CD14-positive monocyte (primary cell): Measurements from ENCODE around the gene EVL. TPM values are rescaled to one million over a fixed set of nuclear protein-coding genes. Genes with fewer than 3 reads are reported as not detected.
A peak's percentile ranks its signal among the peaks of the same experiment; 100 is the strongest.

ENCODE experiments used
- DNase-seq, 3 donors: peaks; one replicate each; pipeline ENCODE4 v3.0.0-alpha.2; 2011 to 2022
- H2AFZ ChIP-seq: 2 replicates; pipeline ENCODE4 v1.6.0; 2012; ENCODE audit warnings: mild to moderate bottlenecking, low read depth, low read length, inconsistent platforms; ENCODE audit not compliant: insufficient read depth, poor library complexity, severe bottlenecking
- H3K27ac ChIP-seq, 2 donors: 1 replicate in 1 of 2; 2 replicates in 1 of 2; pipeline ENCODE4 v1.5.1; 2012 to 2013; ENCODE audit warnings: low read length in 2 of 2, control low read depth in 1 of 2, inconsistent platforms in 1 of 2, low read depth in 1 of 2, mild to moderate bottlenecking in 1 of 2
- H3K27me3 ChIP-seq, 2 donors: one replicate each; pipeline versions ENCODE4 v1.6.0 to v1.6.1; 2011 to 2013; ENCODE audit warnings: low read length in 2 of 2; ENCODE audit not compliant: control insufficient read depth in 2 of 2, insufficient read depth in 2 of 2
- H3K36me3 ChIP-seq, 2 donors: replicated peaks in 1 of 2; 1 replicate in 1 of 2; 2 replicates in 1 of 2; pipeline versions ENCODE4 v1.5.1 to v1.6.1; 2012 to 2013; ENCODE audit warnings: low read length in 2 of 2, control low read depth in 1 of 2, inconsistent platforms in 1 of 2, mild to moderate bottlenecking in 1 of 2; ENCODE audit not compliant: insufficient read depth in 2 of 2, control insufficient read depth in 1 of 2
- H3K4me1 ChIP-seq, 2 donors: 1 replicate in 1 of 2; 2 replicates in 1 of 2; pipeline versions ENCODE4 v1.5.1 to v1.6.1; 2012 to 2013; ENCODE audit warnings: low read length in 2 of 2, control low read depth in 1 of 2, inconsistent platforms in 1 of 2, mild to moderate bottlenecking in 1 of 2, moderate library complexity in 1 of 2; ENCODE audit not compliant: insufficient read depth in 2 of 2, control insufficient read depth in 1 of 2
- H3K4me2 ChIP-seq: replicated peaks from 2 replicates; pipeline ENCODE3; 2012; ENCODE audit warnings: low read length, moderate library complexity, mild to moderate bottlenecking; ENCODE audit not compliant: poor library complexity, severe bottlenecking; ENCODE audit errors: extremely low read depth
- H3K4me3 ChIP-seq, 3 experiments: fragments of 200-600 bp in 1 of 3; sonication (generic) in 1 of 3; replicated peaks in 1 of 3; 1 replicate in 2 of 3; 2 replicates in 1 of 3; pipeline ENCODE4 v1.5.1; 2011 to 2013; ENCODE audit warnings: low read length in 3 of 3, mild to moderate bottlenecking in 3 of 3, control low read depth in 2 of 3, low read depth in 2 of 3, inconsistent platforms in 1 of 3, moderate library complexity in 1 of 3
- H3K79me2 ChIP-seq: 2 replicates; pipeline ENCODE4 v1.6.0; 2012; ENCODE audit warnings: mild to moderate bottlenecking, control low read depth, inconsistent platforms, low read length, moderate library complexity; ENCODE audit not compliant: insufficient read depth
- H3K9ac ChIP-seq: 2 replicates; pipeline ENCODE4 v1.6.0; 2017; ENCODE audit warnings: low read length, mild to moderate bottlenecking; ENCODE audit not compliant: insufficient read depth, poor library complexity, severe bottlenecking
- H3K9me3 ChIP-seq, 2 donors: replicated peaks in 1 of 2; 1 replicate in 1 of 2; 2 replicates in 1 of 2; pipeline versions ENCODE4 v1.5.1 to v1.6.1; 2012 to 2013; ENCODE audit warnings: low read length in 2 of 2, control low read depth in 1 of 2; ENCODE audit not compliant: control insufficient read depth in 1 of 2, insufficient read depth in 1 of 2
- H4K20me1 ChIP-seq: 2 replicates; pipeline ENCODE4 v1.6.0; 2012; ENCODE audit warnings: mild to moderate bottlenecking, low read length, control low read depth, moderate library complexity; ENCODE audit not compliant: insufficient read depth
- H3K27ac Mint-ChIP-seq, 7 donors: one replicate each; pipeline ENCODE4 v1.8.0; 2020; ENCODE audit warnings: mild to moderate bottlenecking in 7 of 7, mixed read lengths in 7 of 7, moderate library complexity in 6 of 7, inconsistent platforms in 2 of 7
- H3K27me3 Mint-ChIP-seq, 3 donors: one replicate each; pipeline ENCODE4 v1.8.0; 2021 to 2022; ENCODE audit warnings: low read depth in 3 of 3, mild to moderate bottlenecking in 3 of 3, mixed read lengths in 3 of 3, moderate library complexity in 3 of 3, inconsistent platforms in 1 of 3
- H3K36me3 Mint-ChIP-seq, 2 donors: one replicate each; pipeline ENCODE4 v1.8.0; 2020; ENCODE audit warnings: mixed read lengths in 2 of 2, inconsistent platforms in 1 of 2, mild to moderate bottlenecking in 1 of 2
- H3K4me1 Mint-ChIP-seq: one replicate; pipeline ENCODE4 v1.8.0; 2020; ENCODE audit warnings: mild to moderate bottlenecking, mixed read lengths
- H3K4me3 Mint-ChIP-seq, 2 donors: one replicate each; pipeline ENCODE4 v1.8.0; 2020; ENCODE audit warnings: mild to moderate bottlenecking in 2 of 2, mixed read lengths in 2 of 2, moderate library complexity in 1 of 2
- H3K9me3 Mint-ChIP-seq, 7 donors: one replicate each; pipeline ENCODE4 v1.8.0; 2020 to 2022; ENCODE audit warnings: mixed read lengths in 7 of 7, mild to moderate bottlenecking in 6 of 7, moderate library complexity in 6 of 7, inconsistent platforms in 2 of 7
- WGBS: methylation state at CpG from one replicate; pipeline ENCODE4 v1.1.5; 2013; ENCODE audit warnings: missing lambda C conversion rate; ENCODE audit not compliant: insufficient coverage; 5-methylcytosine and 5-hydroxymethylcytosine counted together
- intact Hi-C, 2 donors: fragments of 100-400 bp; cut with micrococcal nuclease; formaldehyde crosslinking; loops; one replicate each; pipeline versions ENCODE4 v1.15.0 to v1.15.1; 2023
- polyA plus RNA-seq, 3 donors: library from polyadenylated mRNA; depleted of rRNA in 1 of 3; unstranded in 2 of 3; stranded (reverse) in 1 of 3; fragments of 300-500 nt in 2 of 3; fragments of >200 nt in 1 of 3; fragmentation: Illumina TruSeq in 2 of 3; gene quantifications; 1 replicate in 2 of 3; 2 replicates in 1 of 3; pipeline ENCODE4 v1.2.3, GENCODE V29; 2012 to 2021
- TF ChIP-seq, protein P1 (sequence below): fragments of 200-600 bp; IDR thresholded peaks from one replicate; pipeline ENCODE4 v1.8.0; 2022; ENCODE audit warnings: antibody characterized with exemption, mild to moderate bottlenecking

EVL gene
- polyA plus RNA-seq, 3 donors = 3.2 to 131 (median 6.7) TPM

DNA sequence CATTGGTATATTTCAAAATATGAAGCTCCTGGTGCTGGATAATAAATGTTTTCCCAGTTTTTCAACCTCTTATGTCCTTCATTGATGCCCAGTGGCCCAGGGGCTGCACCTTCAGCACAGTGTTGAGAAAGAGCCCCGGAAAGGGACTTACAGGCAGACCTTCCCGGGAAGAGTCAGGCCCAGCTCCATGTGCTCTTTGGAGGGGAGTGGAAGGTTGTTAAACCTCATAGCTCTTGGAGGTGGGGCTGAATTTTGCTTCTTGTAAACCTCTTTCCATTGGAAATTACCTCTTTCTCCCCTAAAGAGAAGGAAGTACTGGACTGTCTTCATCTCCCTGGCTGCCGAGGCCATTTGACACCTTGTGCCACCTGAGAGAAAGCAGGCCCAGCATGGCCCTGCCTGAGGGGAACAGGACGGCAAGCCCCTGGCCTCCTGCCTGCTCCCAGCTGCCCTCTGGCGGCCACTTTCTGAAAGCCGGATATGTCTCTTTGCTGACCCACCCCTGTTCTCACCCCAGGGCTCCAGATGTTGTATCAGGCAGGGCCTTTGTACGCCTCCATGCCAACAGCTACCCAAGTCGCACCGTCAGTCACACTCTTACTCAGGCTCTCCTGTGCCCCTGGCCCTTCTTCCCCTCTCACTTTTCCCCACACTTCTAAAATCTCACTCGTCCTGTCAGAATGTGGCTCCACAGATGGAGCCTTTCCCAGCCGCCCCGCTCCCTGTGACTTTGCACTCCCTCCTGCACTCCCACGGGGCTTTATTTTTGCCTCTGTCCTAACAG, 43.0 kb downstream of the EVL start:
- Histone ChIP-seq H2AFZ (peak overlapping the region; percentile 31), H3K4me1 (peaks cover 27 to 30% of the 10 kb centered on the region in 2 donors), H3K9me3 (no peaks in the 10 kb centered on the region), H3K79me2 (peaks cover 7% of the 10 kb centered on the region), H4K20me1 (peaks cover 49% of the 10 kb centered on the region), H3K27ac (peak overlapping the region in 1 of 2 donors; percentile 69), H3K36me3 (peaks cover 15 to 39% of the 10 kb centered on the region in 2 donors), H3K9ac (no peak overlapping the region), H3K27me3 (no peaks in the 10 kb centered on the region), H3K4me2 (no peak overlapping the region), H3K4me3 (no peak overlapping the region)
- TF ChIP-seq, protein P1, sequence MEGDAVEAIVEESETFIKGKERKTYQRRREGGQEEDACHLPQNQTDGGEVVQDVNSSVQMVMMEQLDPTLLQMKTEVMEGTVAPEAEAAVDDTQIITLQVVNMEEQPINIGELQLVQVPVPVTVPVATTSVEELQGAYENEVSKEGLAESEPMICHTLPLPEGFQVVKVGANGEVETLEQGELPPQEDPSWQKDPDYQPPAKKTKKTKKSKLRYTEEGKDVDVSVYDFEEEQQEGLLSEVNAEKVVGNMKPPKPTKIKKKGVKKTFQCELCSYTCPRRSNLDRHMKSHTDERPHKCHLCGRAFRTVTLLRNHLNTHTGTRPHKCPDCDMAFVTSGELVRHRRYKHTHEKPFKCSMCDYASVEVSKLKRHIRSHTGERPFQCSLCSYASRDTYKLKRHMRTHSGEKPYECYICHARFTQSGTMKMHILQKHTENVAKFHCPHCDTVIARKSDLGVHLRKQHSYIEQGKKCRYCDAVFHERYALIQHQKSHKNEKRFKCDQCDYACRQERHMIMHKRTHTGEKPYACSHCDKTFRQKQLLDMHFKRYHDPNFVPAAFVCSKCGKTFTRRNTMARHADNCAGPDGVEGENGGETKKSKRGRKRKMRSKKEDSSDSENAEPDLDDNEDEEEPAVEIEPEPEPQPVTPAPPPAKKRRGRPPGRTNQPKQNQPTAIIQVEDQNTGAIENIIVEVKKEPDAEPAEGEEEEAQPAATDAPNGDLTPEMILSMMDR = peak; percentile 93
- peaks cover 0 to 2% (median 1%) of the 10 kb centered on the region in 3 donors for H3K27me3 Mint-ChIP-seq
- DNase-seq = peak; percentile 63 to 73 (median 66)
- WGBS = 38% methylated on average over 11 of the region's 13 CpGs
- peak overlapping the region in 5 of 7 donors; percentile 2 to 91 (median 82) for H3K27ac Mint-ChIP-seq
- H3K9me3 Mint-ChIP-seq = no peaks in the 10 kb centered on the region
- intact Hi-C loops = loop anchor here (2.0 to 5.0 kb wide), 4 partner anchors 36 to 126 kb away; partner anchors contain the start of gene EVL (in 1 of the 2)
- H3K4me3 Mint-ChIP-seq = no peak overlapping the region
- peaks cover 40% of the 10 kb centered on the region for H3K4me1 Mint-ChIP-seq
- H3K36me3 Mint-ChIP-seq = peaks cover 33 to 54% of the 10 kb centered on the region in 2 donors

DNA sequence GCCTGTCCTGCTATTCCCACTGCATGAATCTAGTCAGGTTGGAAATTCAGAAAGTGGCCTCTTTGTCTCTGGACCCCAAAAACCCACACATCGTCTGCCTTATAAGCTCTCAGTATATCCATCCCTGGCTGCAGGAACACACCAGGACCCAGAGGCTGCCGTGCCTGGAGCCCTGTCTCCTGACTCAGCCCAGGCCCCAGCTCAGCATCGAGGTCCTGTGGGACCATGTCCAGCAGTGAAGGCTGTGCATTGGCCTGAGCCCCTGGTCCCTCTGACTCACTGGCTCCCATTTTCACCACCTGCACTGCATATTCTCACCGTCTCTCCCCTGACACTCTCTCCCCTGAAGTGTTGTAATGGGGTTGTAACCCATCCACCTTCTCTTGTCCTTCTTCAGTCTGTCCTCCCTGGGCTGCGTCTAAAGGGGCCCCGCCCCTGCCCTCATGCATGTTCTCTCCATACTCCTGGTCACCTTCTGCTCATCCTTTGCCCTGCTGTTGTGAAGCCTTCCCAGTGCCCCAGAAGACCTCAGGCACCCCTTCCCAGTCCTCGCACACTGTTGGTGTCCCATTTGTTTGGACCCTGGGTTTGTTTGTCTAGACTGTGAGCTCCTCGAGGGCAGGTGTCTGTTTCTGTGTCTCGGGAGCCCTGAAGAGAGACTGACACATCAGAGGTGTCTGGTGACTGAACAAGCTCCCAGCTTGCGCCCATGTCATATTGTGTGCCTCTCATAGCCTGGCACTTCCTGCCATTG, 43.8 kb downstream of the EVL start:
- Mint-ChIP-seq H3K4me1 (peaks cover 40% of the 10 kb centered on the region), H3K27me3 (peaks cover 0 to 2% (median 1%) of the 10 kb centered on the region in 3 donors), H3K9me3 (no peaks in the 10 kb centered on the region), H3K36me3 (peaks cover 28 to 47% of the 10 kb centered on the region in 2 donors), H3K4me3 (no peak overlapping the region), H3K27ac (peak overlapping the region in 3 of 7 donors; percentile 47 to 68 (median 47))
- no peak overlapping the region for H3K4me2 ChIP-seq
- H3K4me3 ChIP-seq = no peak overlapping the region
- DNase-seq = no peak
- TF ChIP-seq, protein P1 = no peak
- intact Hi-C loops = loop anchor here (2.0 to 5.0 kb wide), 4 partner anchors 37 to 127 kb away; partner anchors contain the start of gene EVL (in 1 of the 2)
- H2AFZ ChIP-seq = no peak overlapping the region
- 95% methylated on average over 9 of the region's 10 CpGs for WGBS
- peaks cover 27 to 30% of the 10 kb centered on the region in 2 donors for H3K4me1 ChIP-seq
- H3K27me3 ChIP-seq = no peaks in the 10 kb centered on the region
- peaks cover 11 to 31% of the 10 kb centered on the region in 2 donors for H3K36me3 ChIP-seq
- H3K27ac ChIP-seq = no peak overlapping the region
- peaks cover 4% of the 10 kb centered on the region for H3K79me2 ChIP-seq
- no peak overlapping the region for H3K9ac ChIP-seq
- peaks cover 41% of the 10 kb centered on the region for H4K20me1 ChIP-seq
- no peaks in the 10 kb centered on the region for H3K9me3 ChIP-seq
